GM12874 (cell line): ENCODE data around the gene PLEKHA1.

ENCODE experiments used
- CTCF ChIP-seq: IDR thresholded peaks from 2 replicates; pipeline ENCODE4 v1.5.1; 2011; ENCODE audit warnings: low read depth, mild to moderate bottlenecking, control low read depth, low read length, moderate library complexity; ENCODE audit not compliant: insufficient read depth

Gene PLEKHA1

DNA sequence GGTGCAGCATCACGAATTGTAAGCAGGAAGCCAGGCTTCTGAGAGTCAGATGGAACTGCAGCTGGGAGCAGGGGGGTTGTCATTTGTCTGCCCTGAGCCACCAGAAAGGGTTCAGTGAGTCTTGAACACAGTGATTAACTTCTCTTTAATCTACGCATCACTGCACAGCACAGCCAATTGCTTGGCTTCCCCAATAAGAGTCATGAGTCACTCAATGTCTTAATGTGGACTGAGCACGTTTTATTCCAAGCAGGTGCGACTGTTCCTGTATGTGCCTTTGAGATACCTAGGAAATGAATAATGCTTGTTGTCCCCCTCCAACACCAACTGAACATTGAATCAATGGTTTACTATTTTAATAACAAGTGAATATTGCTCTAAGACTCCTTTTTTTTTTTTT lies 26.0 kb upstream of the PLEKHA1 start:
- no peak for TF ChIP-seq CTCF

DNA sequence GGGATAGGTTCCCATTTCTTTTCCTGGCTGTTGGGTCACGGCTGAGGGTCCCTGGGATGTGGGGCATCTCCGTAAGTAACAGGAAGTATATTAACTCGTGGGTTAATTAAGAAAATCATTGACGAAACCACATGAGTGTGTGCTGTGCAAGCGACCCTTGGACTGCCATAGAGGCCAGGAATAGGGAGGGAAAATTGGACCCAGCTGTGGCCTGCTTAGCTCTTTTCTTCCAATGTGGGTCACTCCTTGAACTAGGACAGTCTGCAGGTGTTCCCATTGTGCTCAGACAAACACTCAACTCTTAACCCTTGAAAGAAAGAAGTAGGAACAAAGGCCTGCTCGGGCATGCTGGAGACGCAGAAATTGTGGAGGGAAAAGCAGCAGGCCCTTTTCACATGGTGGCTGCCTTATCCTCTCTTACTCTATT lies 25.6 kb upstream of the PLEKHA1 start:
- TF ChIP-seq CTCF = no peak

DNA sequence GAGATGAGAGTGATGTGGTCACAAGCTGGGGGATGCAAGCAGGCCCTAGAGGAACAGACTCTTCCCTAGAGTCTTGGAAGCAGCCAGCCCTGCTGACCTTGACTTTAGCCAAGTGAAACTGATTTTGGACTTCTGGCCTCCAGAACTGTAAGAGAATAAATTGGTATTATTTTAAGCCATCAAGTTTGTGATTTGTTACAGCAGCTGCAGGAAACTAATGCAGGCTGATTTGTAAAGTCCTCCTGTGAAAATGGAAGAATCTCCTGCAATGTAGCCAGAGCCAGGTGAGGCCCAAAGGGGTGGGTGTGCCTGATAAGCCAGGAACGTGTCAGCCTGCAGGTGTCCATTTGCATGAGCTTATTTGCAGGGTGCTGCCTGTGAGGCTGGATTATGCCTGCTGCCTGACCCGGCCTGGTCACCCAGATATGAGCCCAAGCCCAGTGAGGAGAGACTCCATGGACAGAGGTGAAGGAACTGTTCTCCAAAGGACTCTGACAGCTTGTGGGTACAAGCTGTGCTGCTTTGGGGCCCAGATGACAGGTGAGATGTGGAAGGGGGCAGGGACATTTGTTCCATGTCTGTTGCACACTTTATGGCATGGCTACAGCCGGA lies 24.6 kb upstream of the PLEKHA1 start:
- no peak for TF ChIP-seq CTCF

- TF ChIP-seq CTCF = no peak
Measured at GRCh38 chr10:122350893-122351292, 23.6 kb upstream of the PLEKHA1 start.

DNA sequence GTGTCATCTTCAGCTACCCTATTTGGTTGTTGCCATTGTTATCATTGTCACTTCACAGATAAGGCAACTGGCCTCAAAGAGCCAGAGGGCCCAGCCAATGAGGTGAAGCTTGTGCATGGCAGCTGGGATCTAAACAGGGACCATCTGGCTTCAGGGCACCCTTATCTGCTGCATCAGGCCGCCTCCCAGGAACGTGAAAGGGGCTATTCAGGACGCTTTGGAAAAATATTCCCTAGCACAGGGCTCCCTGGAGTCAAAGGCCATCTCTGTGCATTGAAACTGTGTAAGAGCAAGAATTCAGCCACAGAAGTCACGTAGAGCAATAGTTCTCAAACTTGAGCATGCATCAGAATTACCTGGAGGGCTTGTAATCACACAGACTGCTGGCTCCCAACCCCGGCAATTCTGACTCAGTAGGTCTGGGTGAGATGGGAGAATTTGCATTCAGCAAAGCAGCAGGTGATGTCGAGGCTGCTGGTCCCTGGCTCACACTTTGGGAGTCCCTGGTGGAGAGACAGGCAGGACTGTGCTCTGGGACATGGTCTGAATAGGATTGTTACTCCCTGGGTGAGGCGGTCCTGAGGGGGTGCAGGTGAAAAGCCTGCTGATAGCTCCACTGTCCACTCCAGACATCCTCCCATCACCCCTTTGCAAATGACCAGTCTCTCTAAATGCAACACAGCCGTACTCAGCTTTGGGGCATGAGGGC lies 21.5 kb upstream of the PLEKHA1 start:
- no peak for TF ChIP-seq CTCF

DNA sequence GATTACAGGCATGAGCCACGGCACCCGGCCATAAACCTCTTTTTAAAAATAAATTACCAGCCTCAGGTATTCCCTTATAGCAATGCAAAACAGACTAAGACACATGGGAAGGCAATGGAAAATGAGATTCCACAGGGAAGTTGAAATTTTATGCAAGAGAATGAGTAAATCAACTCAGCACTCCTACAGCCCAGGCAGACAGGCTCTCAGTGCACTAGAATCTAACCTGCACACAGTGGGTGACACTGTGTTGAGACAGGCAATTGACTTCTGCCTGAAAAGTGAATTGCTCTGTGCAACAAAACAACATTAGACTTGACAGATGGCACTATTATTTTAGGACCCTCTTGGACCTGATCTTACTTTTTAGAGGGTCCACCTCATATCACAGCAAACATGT lies 20.1 kb upstream of the PLEKHA1 start:
- no peak for TF ChIP-seq CTCF

DNA sequence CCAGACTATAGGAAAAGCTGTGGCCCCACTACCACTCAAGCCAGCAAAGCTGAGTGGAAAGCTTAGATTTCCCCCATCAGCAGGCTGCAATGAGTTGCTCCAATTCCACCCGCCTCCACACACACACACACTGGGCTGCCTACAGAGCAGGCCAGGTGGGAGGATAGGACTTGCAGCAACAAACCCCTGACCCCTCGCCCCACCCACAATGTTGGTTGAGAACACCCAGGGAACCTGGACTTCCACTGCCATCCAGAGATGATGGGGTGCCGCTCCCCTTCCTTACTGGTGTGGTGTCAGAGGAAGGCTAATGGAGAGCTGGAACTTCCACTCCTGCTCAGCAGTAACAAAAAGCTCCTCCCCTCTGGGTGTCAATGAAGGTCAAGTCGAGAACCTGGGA lies 16.8 kb upstream of the PLEKHA1 start:
- no peak for TF ChIP-seq CTCF
